H1 (cell line): ENCODE data around the gene PPP2R2D. TPM values are rescaled to one million over a fixed set of nuclear protein-coding genes. Genes with fewer than 3 reads are reported as not detected.

Experiments
- CTCF ChIA-PET: fragments of 300-600 bp; sonication (Branson Sonifier 250); formaldehyde crosslinking; loops from one replicate; lab custom pipeline; 2021; ENCODE audit not compliant: partially characterized antibody; lab: Charles Lee
- POLR2A ChIA-PET: fragments of 300-600 bp; sonication (Branson Sonifier 250); formaldehyde crosslinking; loops from one replicate; lab custom pipeline; 2021; ENCODE audit warnings: inconsistent platforms; ENCODE audit not compliant: partially characterized antibody; lab: Charles Lee
- DNase-seq, 2 experiments: peaks; one replicate each; pipeline versions ENCODE4 v3.0.0 to v3.0.0-alpha.2; 2010 to 2022; ENCODE audit warnings: low spot score in 2 of 2, low read depth in 1 of 2, mixed read lengths in 1 of 2
- FAIRE-seq: peaks from 2 replicates; lab custom pipeline; 2011; peaks lifted over from hg19 to GRCh38; lab: Jason Lieb, UNC
- H2AFZ ChIP-seq: 2 replicates; pipeline ENCODE4 v1.8.1; 2012; ENCODE audit warnings: low read length, inconsistent platforms
- H2AK5ac ChIP-seq: 2 replicates; pipeline ENCODE4 v1.6.1; 2013; ENCODE audit warnings: low read depth, low read length
- H2BK120ac ChIP-seq: replicated peaks from 2 replicates; pipeline ENCODE3; 2013; ENCODE audit warnings: low read depth, low read length, inconsistent platforms
- H2BK12ac ChIP-seq: 2 replicates; pipeline ENCODE4 v1.6.1; 2013; ENCODE audit warnings: low read depth, low read length
- H2BK15ac ChIP-seq: 2 replicates; pipeline ENCODE4 v1.6.1; 2013; ENCODE audit warnings: low read length
- H2BK20ac ChIP-seq: 2 replicates; pipeline ENCODE4 v1.6.1; 2013; ENCODE audit warnings: low read length
- H2BK5ac ChIP-seq: 2 replicates; pipeline ENCODE4 v1.6.1; 2013; ENCODE audit warnings: low read depth, low read length
- H3K14ac ChIP-seq: 2 replicates; pipeline ENCODE4 v1.6.1; 2013; ENCODE audit warnings: inconsistent platforms; ENCODE audit not compliant: insufficient read length
- H3K18ac ChIP-seq: 2 replicates; pipeline ENCODE4 v1.6.1; 2013; ENCODE audit warnings: low read length; ENCODE audit errors: extremely low read depth
- H3K23ac ChIP-seq: 2 replicates; pipeline ENCODE4 v1.6.1; 2013; ENCODE audit warnings: inconsistent platforms; ENCODE audit not compliant: insufficient read length
- H3K23me2 ChIP-seq: 2 replicates; pipeline ENCODE4 v1.6.1; 2013; ENCODE audit warnings: low read depth, low read length
- H3K27ac ChIP-seq: 2 replicates; pipeline ENCODE4 v1.6.1; 2011; ENCODE audit warnings: low read depth, low read length, inconsistent platforms
- H3K27me3 ChIP-seq, 4 experiments: replicated peaks in 1 of 4; 1 replicate in 1 of 4; 2 replicates in 3 of 4; pipeline versions ENCODE4 v1.6.1 to v1.8.1; 2011 to 2013; ENCODE audit warnings: low read length in 3 of 4, mild to moderate bottlenecking in 3 of 4, inconsistent platforms in 2 of 4, mixed read lengths in 2 of 4, moderate library complexity in 1 of 4; ENCODE audit not compliant: control insufficient read depth in 3 of 4, insufficient read depth in 3 of 4; ENCODE audit errors: extremely low read depth in 1 of 4
- H3K36me3 ChIP-seq, 4 experiments: 2 replicates each; pipeline versions ENCODE4 v1.6.1 to v1.8.1; 2011 to 2013; ENCODE audit warnings: mild to moderate bottlenecking in 4 of 4, low read length in 3 of 4, moderate library complexity in 2 of 4, control low read depth in 1 of 4, inconsistent platforms in 1 of 4; ENCODE audit not compliant: insufficient read depth in 4 of 4, control insufficient read depth in 2 of 4
- H3K4ac ChIP-seq: replicated peaks from 2 replicates; pipeline ENCODE3; 2013; ENCODE audit warnings: low read length, low read depth, mixed read lengths, inconsistent platforms; ENCODE audit not compliant: insufficient read length
- H3K4me1 ChIP-seq, 4 experiments: replicated peaks in 1 of 4; 1 replicate in 1 of 4; 2 replicates in 3 of 4; pipeline versions ENCODE4 v1.6.1 to v1.8.1; 2011 to 2013; ENCODE audit warnings: low read length in 3 of 4, inconsistent platforms in 2 of 4, mixed read lengths in 1 of 4; ENCODE audit not compliant: insufficient read depth in 4 of 4, control insufficient read depth in 3 of 4
- H3K4me2 ChIP-seq, 2 experiments: 2 replicates each; pipeline versions ENCODE4 v1.6.1 to v1.8.1; 2011 to 2013; ENCODE audit warnings: low read depth in 2 of 2, low read length in 2 of 2, control low read depth in 1 of 2, inconsistent platforms in 1 of 2, mild to moderate bottlenecking in 1 of 2; ENCODE audit not compliant: insufficient read depth in 1 of 2
- H3K4me3 ChIP-seq, 4 experiments: fragments of 200-600, 300-600 bp in 1 of 4; sonication (generic), shearing (Covaris generic), sonication (Bioruptor Twin) in 1 of 4; 2 replicates each; pipeline versions ENCODE4 v1.5.1 to v1.8.1; 2011 to 2016; ENCODE audit warnings: low read length in 4 of 4, low read depth in 3 of 4, control low read depth in 2 of 4, inconsistent platforms in 2 of 4, mild to moderate bottlenecking in 2 of 4, mixed read lengths in 1 of 4, moderate library complexity in 1 of 4; ENCODE audit not compliant: insufficient read depth in 2 of 4; ENCODE audit errors: extremely low read depth in 1 of 4
- H3K56ac ChIP-seq: replicated peaks from 2 replicates; pipeline ENCODE3; 2013; ENCODE audit warnings: low read depth, mild to moderate bottlenecking, mixed read lengths, low read length, inconsistent platforms; ENCODE audit not compliant: insufficient read length
- H3K79me1 ChIP-seq: 2 replicates; pipeline ENCODE4 v1.6.1; 2013; ENCODE audit warnings: low read depth, low read length, control low read depth
- H3K79me2 ChIP-seq, 2 experiments: 2 replicates each; pipeline versions ENCODE4 v1.6.1 to v1.8.1; 2012 to 2013; ENCODE audit warnings: low read length in 2 of 2, mild to moderate bottlenecking in 2 of 2, inconsistent platforms in 1 of 2; ENCODE audit not compliant: insufficient read depth in 2 of 2, control insufficient read depth in 1 of 2
- H3K9ac ChIP-seq, 4 experiments: replicated peaks in 1 of 4; 1 replicate in 1 of 4; 2 replicates in 3 of 4; pipeline versions ENCODE4 v1.6.1 to v1.8.1; 2011 to 2013; ENCODE audit warnings: low read depth in 3 of 4, low read length in 3 of 4, control low read depth in 2 of 4, mild to moderate bottlenecking in 2 of 4, moderate library complexity in 2 of 4, inconsistent platforms in 1 of 4; ENCODE audit errors: extremely low read depth in 1 of 4
- H3K9me3 ChIP-seq, 2 experiments: 2 replicates each; pipeline versions ENCODE4 v1.6.1 to v1.8.1; 2012 to 2013; ENCODE audit warnings: mild to moderate bottlenecking in 2 of 2, moderate library complexity in 2 of 2, control low read depth in 1 of 2, inconsistent platforms in 1 of 2, low read depth in 1 of 2, low read length in 1 of 2, mixed read lengths in 1 of 2; ENCODE audit not compliant: insufficient read depth in 2 of 2
- H4K20me1 ChIP-seq, 2 experiments: replicated peaks in 1 of 2; 2 replicates each; pipeline versions ENCODE3 to v1.8.1; 2011 to 2013; ENCODE audit warnings: inconsistent platforms in 2 of 2, low read length in 2 of 2, mild to moderate bottlenecking in 1 of 2; ENCODE audit not compliant: insufficient read depth in 2 of 2, control insufficient read depth in 1 of 2
- H4K5ac ChIP-seq: 2 replicates; pipeline ENCODE4 v1.6.1; 2013; ENCODE audit warnings: low read length, low read depth, mixed read lengths, inconsistent platforms; ENCODE audit not compliant: insufficient read length
- H4K8ac ChIP-seq: 2 replicates; pipeline ENCODE4 v1.8.0; 2013; ENCODE audit warnings: mild to moderate bottlenecking, moderate library complexity, low read length, inconsistent platforms; ENCODE audit not compliant: insufficient read depth; ENCODE audit errors: extremely low read depth
- H4K91ac ChIP-seq: replicated peaks from 2 replicates; pipeline ENCODE3; 2013; ENCODE audit warnings: low read length, mixed read lengths, inconsistent platforms; ENCODE audit not compliant: insufficient read length
- EP300 ChIP-seq, 2 experiments: IDR thresholded peaks; 1 replicate in 1 of 2; 2 replicates in 1 of 2; pipeline ENCODE4 v1.6.1; 2011 to 2012; ENCODE audit warnings: low read depth in 2 of 2, low read length in 2 of 2, mild to moderate bottlenecking in 2 of 2, borderline replicate concordance in 1 of 2, inconsistent platforms in 1 of 2, moderate library complexity in 1 of 2
- RBBP5 ChIP-seq: IDR thresholded peaks from 2 replicates; pipeline ENCODE4 v1.7.1; 2012; ENCODE audit warnings: low read depth, mild to moderate bottlenecking, inconsistent platforms, low read length, moderate library complexity, borderline replicate concordance
- SIRT6 ChIP-seq: IDR thresholded peaks from one replicate; pipeline ENCODE4 v1.7.1; 2012; ENCODE audit warnings: low read length, inconsistent platforms
- SP1 ChIP-seq: IDR thresholded peaks from 2 replicates; pipeline ENCODE4 v1.6.1; 2011; ENCODE audit warnings: low read depth, low read length
- TCF12 ChIP-seq: IDR thresholded peaks from 2 replicates; pipeline ENCODE4 v1.6.1; 2011; ENCODE audit warnings: low read depth, mild to moderate bottlenecking, low read length
- WGBS, 2 experiments: shearing (Covaris generic) in 1 of 2; methylation state at CpG; one replicate each; pipeline versions ENCODE4 v1.1.6 to v1.1.7; 2013 to 2015; ENCODE audit warnings: low lambda C conversion rate in 2 of 2, mixed read lengths in 2 of 2, inconsistent platforms in 1 of 2, low coverage in 1 of 2, missing lambda C conversion rate in 1 of 2; ENCODE audit not compliant: insufficient replicate concordance in 2 of 2, insufficient coverage in 1 of 2, insufficient read length in 1 of 2; ENCODE audit errors: extremely low coverage in 1 of 2, missing lambda C conversion rate in 1 of 2; 5-methylcytosine and 5-hydroxymethylcytosine counted together
- polyA plus RNA-seq, 7 experiments: library from polyadenylated mRNA; depleted of rRNA in 3 of 7; stranded (reverse) in 5 of 7; unstranded in 2 of 7; fragments of >200 nt in 5 of 7; fragments of 200-250 nt in 2 of 7; gene quantifications; 1 replicate in 5 of 7; 2 replicates in 1 of 7; 4 replicates in 1 of 7; pipeline versions ENCODE4 v1.2.1 to v1.2.3, GENCODE V29; 2011 to 2013; ENCODE audit warnings: missing spikeins in 2 of 7, mixed read lengths in 2 of 7
- total RNA-seq: library from RNA; stranded (reverse); fragmentation: NEBNext Ultra II Directional; extraction: Animal tissue kit (Norgen Biotek cat#: 25700); gene quantifications from 2 replicates; pipeline ENCODE4 v1.2.1, GENCODE V29; 2021

Gene PPP2R2D
- total and polyA plus RNA-seq, 2 of the 8 experiments (the other 6 are each of a cell fraction or from before 2014, with no cell fraction given) = 25.4 to 32.8 TPM

- peak overlapping the region; percentile 10; the same call in 1 of the 2 replicates for H2BK15ac ChIP-seq
- no peaks in the 10 kb centered on the region for H3K79me2 ChIP-seq
- H3K4ac ChIP-seq = peak overlapping the region; percentile 46
- H2AFZ ChIP-seq = no peak overlapping the region
- peak overlapping the region; percentile 3 for H2BK12ac ChIP-seq
- no peak overlapping the region for H3K23ac ChIP-seq
- H4K20me1 ChIP-seq = no peaks in the 10 kb centered on the region
- H3K14ac ChIP-seq = no peak overlapping the region
- H3K4me3 ChIP-seq = no peak overlapping the region
- peak overlapping the region; percentile 6 for H2BK120ac ChIP-seq
- no peak overlapping the region; the same call in 1 of the 2 replicates for H3K27ac ChIP-seq
- H3K56ac ChIP-seq = no peak overlapping the region
- TF ChIP-seq EP300 (IDR thresholded peaks at IDR 0.05; ENCODE audit: borderline replicate concordance in 1 of 2, low read depth in 2 of 2, low read length in 2 of 2) (no peak), TCF12 (no peak), SP1 (no peak), RBBP5 (no peak), SIRT6 (no peak)
- H4K91ac ChIP-seq = peak overlapping the region; percentile 87
- no peaks in the 10 kb centered on the region for H3K9me3 ChIP-seq
- ChIA-PET POLR2A (interaction anchor here (1.0 to 1.8 kb wide), 4 partner anchors 9 to 38 kb away, joined by 3 to 6 read pairs (median 4); partner anchors contain the start of gene BNIP3), CTCF (interaction anchor here (0.7 to 7.7 kb wide), 6 partner anchors 12 to 143 kb away, joined by 3 to 86 read pairs (median 3); no protein-coding TSS in a partner anchor)
- H2AK5ac ChIP-seq = 0 out of 2 replicates have a peak overlapping the region, but pooled peaks have one; percentile 34
- H3K23me2 ChIP-seq = no peaks in the 10 kb centered on the region
- H2BK5ac ChIP-seq = peak overlapping the region; percentile 63; the same call in 1 of the 2 replicates
- peak overlapping the region; percentile 88; the same call in 1 of the 2 replicates for H2BK20ac ChIP-seq
- no peak for DNase-seq
- H3K9ac ChIP-seq = no peak overlapping the region
- 90% methylated on average over 18 of the region's 18 CpGs; no CpG with 5 or more reads in 1 of the 2 experiments for WGBS, 2 experiments
- peak overlapping the region; percentile 52; the same call in 1 of the 2 replicates for H3K18ac ChIP-seq
- no peaks in the 10 kb centered on the region for H3K27me3 ChIP-seq
- H3K4me1 ChIP-seq = peaks cover 6 to 20% (median 11%) of the 10 kb centered on the region in 4 experiments; a peak in 5 of 7 replicates
- no peaks in the 10 kb centered on the region for H3K79me1 ChIP-seq
- H4K5ac ChIP-seq = peak overlapping the region; percentile 6
- H3K4me2 ChIP-seq = no peak overlapping the region
- H3K36me3 ChIP-seq = no peaks in the 10 kb centered on the region
- no peak for FAIRE-seq
- H4K8ac ChIP-seq = no peak overlapping the region; the same call in 1 of the 2 replicates
Observed at GRCh38 chr10:131998845-131999681, 98.3 kb downstream of the PPP2R2D start.
